Heart left ventricle (tissue), 13 donors: Measurements from ENCODE around the gene PPIAL4G.
"Not testable (repeated sequence)": the region's sequence is repeated elsewhere in the genome, so short reads cannot be mapped to it uniquely, and the experiment has no call there.

Experiments
- POLR2A ChIP-seq, 2 donors: fragments of 450-650 bp; IDR thresholded peaks; one replicate each; pipeline ENCODE4 v1.6.1; 2017; ENCODE audit warnings: antibody characterized with exemption in 2 of 2, mild to moderate bottlenecking in 2 of 2, moderate library complexity in 2 of 2
- TF ChIP-seq, protein P1 (sequence below), 12 donors: fragments of 200-600 bp; sonication (generic) in 4 of 12; IDR thresholded peaks; one replicate each; pipeline versions ENCODE4 v1.5.0 to v1.8.0; 2018 to 2022; ENCODE audit warnings: antibody characterized with exemption in 12 of 12, mild to moderate bottlenecking in 5 of 12
- donor health status: ischemic (EF 13 %, LVEDD 7.1; RV severe dilation, severe dysfunction).
- donor health status: DM: no; HTN: yes; CAD: no.
- donor health status: DM: no; HTN: no; CAD: no.
- donor health status: ischemic (EF 25% LVEDD 6.9; RV normal size, moderate dysfunction).
- donor health status: ischemic (EF 25% LVEDD 5.7; RV mildly dilated, moderate dysfunction).
- donor health status: ischemic (EF 35%, LVEDD 5.7; RV mildly dilated, moderate dysfunction).
- donor health status: nonischemic (EF 11% LVEDD 7.7; RV severe dilation, severe dysfunction).
- donor health status: DM: yes; HTN: yes; CAD: no.
- donor health status: PGD.
- donor health status: ischemic (EF 29% LVEDD 5.4; RV normal size, mild dysfunction).
- donor health status: nonischemic (EF 23%, LVEDD 6.1; RV moderate dilation, normal function).

DNA sequence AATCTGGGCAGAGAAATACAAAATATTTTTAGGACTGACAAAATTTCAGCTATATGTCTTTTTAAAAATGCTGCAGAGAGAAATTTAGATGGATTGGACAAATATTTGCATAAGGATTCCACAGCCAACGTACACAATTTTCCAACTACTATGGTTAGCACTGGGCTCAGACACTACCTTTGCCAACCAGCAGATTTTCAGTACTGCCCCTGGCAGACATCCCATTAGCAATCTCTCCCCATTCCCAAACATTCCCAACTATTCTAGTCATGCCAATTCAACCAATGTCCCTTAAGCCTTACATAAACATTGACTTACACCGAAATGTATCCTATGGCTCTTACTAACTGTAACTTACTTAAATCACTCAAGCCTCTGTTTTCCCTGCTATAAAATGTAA is 30.3 kb downstream of the PPIAL4G start:
- TF ChIP-seq, protein P1, sequence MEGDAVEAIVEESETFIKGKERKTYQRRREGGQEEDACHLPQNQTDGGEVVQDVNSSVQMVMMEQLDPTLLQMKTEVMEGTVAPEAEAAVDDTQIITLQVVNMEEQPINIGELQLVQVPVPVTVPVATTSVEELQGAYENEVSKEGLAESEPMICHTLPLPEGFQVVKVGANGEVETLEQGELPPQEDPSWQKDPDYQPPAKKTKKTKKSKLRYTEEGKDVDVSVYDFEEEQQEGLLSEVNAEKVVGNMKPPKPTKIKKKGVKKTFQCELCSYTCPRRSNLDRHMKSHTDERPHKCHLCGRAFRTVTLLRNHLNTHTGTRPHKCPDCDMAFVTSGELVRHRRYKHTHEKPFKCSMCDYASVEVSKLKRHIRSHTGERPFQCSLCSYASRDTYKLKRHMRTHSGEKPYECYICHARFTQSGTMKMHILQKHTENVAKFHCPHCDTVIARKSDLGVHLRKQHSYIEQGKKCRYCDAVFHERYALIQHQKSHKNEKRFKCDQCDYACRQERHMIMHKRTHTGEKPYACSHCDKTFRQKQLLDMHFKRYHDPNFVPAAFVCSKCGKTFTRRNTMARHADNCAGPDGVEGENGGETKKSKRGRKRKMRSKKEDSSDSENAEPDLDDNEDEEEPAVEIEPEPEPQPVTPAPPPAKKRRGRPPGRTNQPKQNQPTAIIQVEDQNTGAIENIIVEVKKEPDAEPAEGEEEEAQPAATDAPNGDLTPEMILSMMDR (IDR thresholded peaks at IDR 0.05): not testable (repeated sequence)
- TF ChIP-seq POLR2A (IDR thresholded peaks at IDR 0.05): not testable (repeated sequence)
